Smooth muscle cell (in vitro differentiated cells): ENCODE measurements around the gene RAPGEF4. TPM values are rescaled to one million over a fixed set of nuclear protein-coding genes. Genes with fewer than 3 reads are reported as not detected.

Experiments
- DNase-seq: peaks from one replicate; lab custom pipeline; 2025; ENCODE audit not compliant: unreplicated experiment; lab: John Stamatoyannopoulos, UW
- H2AFZ ChIP-seq: fragments of 200-600 bp; sonication (generic); 2 replicates; pipeline ENCODE4 v1.6.0; 2016; ENCODE audit warnings: antibody characterized with exemption, low read depth, mild to moderate bottlenecking
- H3F3A ChIP-seq: fragments of 200-600 bp; sonication (generic); 2 replicates; pipeline ENCODE4 v1.6.0; 2017; ENCODE audit warnings: antibody characterized with exemption, low read depth
- H3K27ac ChIP-seq: fragments of 200-600 bp; sonication (generic); 2 replicates; pipeline ENCODE4 v1.5.1; 2016; ENCODE audit warnings: low read depth, mild to moderate bottlenecking
- H3K27me3 ChIP-seq: fragments of 200-600 bp; sonication (generic); 2 replicates; pipeline ENCODE4 v1.6.1; 2016; ENCODE audit warnings: low read depth, mild to moderate bottlenecking
- H3K36me3 ChIP-seq: fragments of 200-600 bp; sonication (generic); 2 replicates; pipeline ENCODE4 v1.5.1; 2016; ENCODE audit warnings: low read depth
- H3K4me1 ChIP-seq: fragments of 200-600 bp; sonication (generic); 2 replicates; pipeline ENCODE4 v1.5.1; 2016; ENCODE audit warnings: low read depth
- H3K4me2 ChIP-seq: fragments of 200-600 bp; sonication (generic); 2 replicates; pipeline ENCODE4 v1.6.0; 2016; ENCODE audit warnings: mild to moderate bottlenecking
- H3K4me3 ChIP-seq: fragments of 200-600 bp; sonication (generic); 2 replicates; pipeline ENCODE4 v1.5.1; 2016; ENCODE audit warnings: mild to moderate bottlenecking
- H3K79me2 ChIP-seq: fragments of 200-600 bp; sonication (generic); 2 replicates; pipeline ENCODE4 v1.6.0; 2016; ENCODE audit warnings: low read depth, mild to moderate bottlenecking
- H3K9ac ChIP-seq: fragments of 200-600 bp; sonication (generic); 2 replicates; pipeline ENCODE4 v1.6.0; 2016; ENCODE audit warnings: low read depth
- H3K9me3 ChIP-seq: fragments of 200-600 bp; sonication (generic); replicated peaks from 2 replicates; pipeline ENCODE4 v1.5.1; 2016; ENCODE audit warnings: low read depth
- H4K20me1 ChIP-seq: fragments of 200-600 bp; sonication (generic); 2 replicates; pipeline ENCODE4 v1.6.0; 2016; ENCODE audit warnings: low read depth
- CTCF ChIP-seq: fragments of 200-600 bp; sonication (generic); IDR thresholded peaks from 2 replicates; pipeline ENCODE4 v1.5.1; 2017; ENCODE audit warnings: borderline replicate concordance, mild to moderate bottlenecking, antibody characterized with exemption; ENCODE audit not compliant: insufficient read depth, poor library complexity, severe bottlenecking
- WGBS: methylation state at CpG from one replicate; pipeline ENCODE4 v1.1.7; 2016; ENCODE audit warnings: low lambda C conversion rate; 5-methylcytosine and 5-hydroxymethylcytosine counted together
- polyA plus RNA-seq: library from polyadenylated mRNA; unstranded; fragments of >200 nt; fragmentation: Nextera tagmentation; extraction: Ambion mirVana; gene quantifications from 2 replicates; pipeline ENCODE4 v1.2.1, GENCODE V29; 2016
- total RNA-seq: library from RNA; depleted of rRNA; stranded (reverse); fragments of >200 nt; gene quantifications from 2 replicates; pipeline ENCODE4 v1.2.3, GENCODE V29; 2014

The RAPGEF4 gene
- total and polyA plus RNA-seq, 2 experiments from 2014 or later, result 0.35 to 2.7 TPM

- DNase-seq, result no peak
- TF ChIP-seq CTCF, result no peak
- Histone ChIP-seq H3K27me3 (no peaks in the 10 kb centered on the region), H3K4me1 (peaks cover 15% of the 10 kb centered on the region), H3F3A (no peaks in the 10 kb centered on the region), H3K4me2 (no peak overlapping the region), H3K79me2 (no peaks in the 10 kb centered on the region), H3K36me3 (no peaks in the 10 kb centered on the region), H2AFZ (no peak overlapping the region), H3K4me3 (no peak overlapping the region), H3K9me3 (no peaks in the 10 kb centered on the region), H3K27ac (no peak overlapping the region), H3K9ac (no peak overlapping the region), H4K20me1 (no peaks in the 10 kb centered on the region)
- WGBS, result 90% methylated on average over 7 of the region's 7 CpGs
Measured at GRCh38 chr2:172926785-172927640, 191.4 kb downstream of the RAPGEF4 start.

GRCh38 chr2:172927641-172928357 is 192.2 kb downstream of the RAPGEF4 start:
- H3K4me2 ChIP-seq, result no peak overlapping the region
- WGBS, result 50% methylated on average over 8 of the region's 8 CpGs
- no peaks in the 10 kb centered on the region for H3K9me3 ChIP-seq
- no peaks in the 10 kb centered on the region for H3K79me2 ChIP-seq
- H3F3A ChIP-seq, result no peaks in the 10 kb centered on the region
- no peak for TF ChIP-seq CTCF
- no peaks in the 10 kb centered on the region for H3K27me3 ChIP-seq
- H3K9ac ChIP-seq, result no peak overlapping the region
- peaks cover 15% of the 10 kb centered on the region for H3K4me1 ChIP-seq
- H3K27ac ChIP-seq, result no peak overlapping the region
- no peak overlapping the region for H2AFZ ChIP-seq
- no peaks in the 10 kb centered on the region for H3K36me3 ChIP-seq
- DNase-seq, result no peak
- H3K4me3 ChIP-seq, result no peak overlapping the region
- H4K20me1 ChIP-seq, result no peaks in the 10 kb centered on the region

GRCh38 chr2:172928756-172929155 is 193.1 kb downstream of the RAPGEF4 start:
- Histone ChIP-seq H2AFZ (no peak overlapping the region), H3K4me1 (peaks cover 15% of the 10 kb centered on the region), H3K9me3 (no peaks in the 10 kb centered on the region), H3K4me2 (no peak overlapping the region), H3F3A (no peaks in the 10 kb centered on the region), H3K27me3 (no peaks in the 10 kb centered on the region), H3K27ac (no peak overlapping the region), H4K20me1 (no peaks in the 10 kb centered on the region), H3K79me2 (no peaks in the 10 kb centered on the region), H3K4me3 (no peak overlapping the region), H3K9ac (no peak overlapping the region), H3K36me3 (no peaks in the 10 kb centered on the region)
- no peak for DNase-seq
- TF ChIP-seq CTCF, result no peak
- 58% methylated on average over 2 of the region's 2 CpGs for WGBS
